DMS53 treated with DMSO at 0.1 percent for 48 hours (cell line): Measurements from ENCODE around the gene RTN4R.
"Not testable (repeated sequence)": the region's sequence is repeated elsewhere in the genome, so short reads cannot be mapped to it uniquely, and the experiment has no call there.

Experiments used
- DNase-seq: peaks from one replicate; lab custom pipeline; 2025; ENCODE audit not compliant: unreplicated experiment; lab: John Stamatoyannopoulos, UW

RTN4R gene

GRCh38 chr22:20289182-20290044, 21.3 kb upstream of the RTN4R start:
- not testable (repeated sequence) for DNase-seq

- not testable (repeated sequence) for DNase-seq
Observed at GRCh38 chr22:20286784-20287423, 18.8 kb upstream of the RTN4R start.

GRCh38 chr22:20286312-20286660, 18.2 kb upstream of the RTN4R start:
- not testable (repeated sequence) for DNase-seq

- not testable (repeated sequence) for DNase-seq
Observed at GRCh38 chr22:20285473-20286311, 17.6 kb upstream of the RTN4R start.

- no peak for DNase-seq
Observed at GRCh38 chr22:20284471-20285086, 16.5 kb upstream of the RTN4R start.

- DNase-seq, result no peak
Observed at GRCh38 chr22:20283674-20284066, 15.6 kb upstream of the RTN4R start.

- no peak for DNase-seq
Observed at GRCh38 chr22:20282901-20283673, 15.0 kb upstream of the RTN4R start.

- DNase-seq, result no peak
Observed at GRCh38 chr22:20281891-20282290, 13.8 kb upstream of the RTN4R start.

- not testable (repeated sequence) for DNase-seq
Observed at GRCh38 chr22:20281473-20281872, 13.4 kb upstream of the RTN4R start.

- DNase-seq, result no peak
Observed at GRCh38 chr22:20280866-20281265, 12.7 kb upstream of the RTN4R start.

GRCh38 chr22:20280163-20280562, 12.0 kb upstream of the RTN4R start:
- DNase-seq, result not testable (repeated sequence)

GRCh38 chr22:20279662-20280134, 11.6 kb upstream of the RTN4R start:
- DNase-seq, result no peak

GRCh38 chr22:20278726-20279490, 10.8 kb upstream of the RTN4R start:
- DNase-seq, result not testable (repeated sequence)

- DNase-seq, result not testable (repeated sequence)
Observed at GRCh38 chr22:20277936-20278635, 10.0 kb upstream of the RTN4R start.

- no peak for DNase-seq
Observed at GRCh38 chr22:20276468-20276867, 8.3 kb upstream of the RTN4R start.

GRCh38 chr22:20275836-20276235, 7.7 kb upstream of the RTN4R start:
- DNase-seq, result no peak

- not testable (repeated sequence) for DNase-seq
Observed at GRCh38 chr22:20275325-20275724, 7.2 kb upstream of the RTN4R start.

GRCh38 chr22:20274374-20274773, 6.3 kb upstream of the RTN4R start:
- not testable (repeated sequence) for DNase-seq

- DNase-seq, result no peak
Observed at GRCh38 chr22:20273758-20274181, 5.7 kb upstream of the RTN4R start.
